Hematopoietic multipotent progenitor cell treated with erythropoietin and hydrocortisone succinate and interleukin-3 and kit ligand, for 6 days (in vitro differentiated cells): ENCODE results near the gene TMSB15B.
"Not testable (repeated sequence)": the region's sequence is repeated elsewhere in the genome, so short reads cannot be mapped to it uniquely, and the experiment has no call there.

Experiments
- DNase-seq: peaks from one replicate; pipeline ENCODE4 v3.0.0-alpha.2; 2015

TMSB15B gene

DNA sequence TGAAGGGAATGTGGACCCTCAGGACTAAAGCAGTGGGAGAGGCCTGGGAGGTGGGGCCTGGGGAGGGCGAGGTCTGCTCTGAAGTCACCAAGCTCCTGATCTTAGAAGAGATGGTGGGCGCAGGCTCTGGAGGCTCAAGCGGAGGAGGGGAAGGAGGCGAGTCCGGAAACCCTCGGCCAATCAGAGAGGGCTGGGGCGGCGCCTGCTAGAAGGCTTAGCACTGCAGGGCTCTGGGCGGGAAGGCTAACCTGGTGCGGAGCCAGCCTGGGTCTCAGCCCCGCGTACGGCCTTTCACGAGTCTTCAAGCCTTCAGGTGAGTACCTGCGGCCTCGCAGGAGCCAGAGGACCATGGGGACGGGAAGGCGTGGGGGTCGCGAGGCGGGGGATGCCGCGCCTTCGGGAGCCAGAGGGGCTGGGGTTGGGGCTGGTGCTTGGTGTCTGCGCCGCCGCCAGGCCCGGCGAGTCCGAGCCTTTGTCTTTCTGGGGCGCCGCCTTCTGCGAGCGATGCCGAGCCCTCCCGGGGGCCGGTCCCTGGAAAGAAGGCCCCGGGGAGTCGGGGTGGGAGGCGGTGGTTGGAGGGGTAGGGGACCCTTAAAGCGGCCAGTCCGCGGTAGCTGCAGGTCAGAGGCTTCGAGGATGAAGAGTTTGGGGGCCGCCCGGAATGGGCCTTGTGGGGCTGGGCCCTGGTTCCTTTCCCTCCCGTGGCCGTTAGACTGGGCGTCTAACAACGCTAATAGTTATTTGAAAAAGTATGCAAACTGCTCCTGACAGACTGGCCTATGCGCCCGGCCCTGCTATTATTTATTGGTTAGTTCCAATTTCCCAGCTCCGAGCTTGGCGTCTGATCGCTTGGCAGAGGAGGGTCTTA lies at the start of gene TMSB15B:
TMSB15B (plus strand) TSS at position 217 of the 868 bp plus-strand sequence.
- DNase-seq = not testable (repeated sequence)

GRCh38 chrX:103913356-103914020 lies 48.9 kb upstream of the TMSB15B start:
- no peak for DNase-seq

DNA sequence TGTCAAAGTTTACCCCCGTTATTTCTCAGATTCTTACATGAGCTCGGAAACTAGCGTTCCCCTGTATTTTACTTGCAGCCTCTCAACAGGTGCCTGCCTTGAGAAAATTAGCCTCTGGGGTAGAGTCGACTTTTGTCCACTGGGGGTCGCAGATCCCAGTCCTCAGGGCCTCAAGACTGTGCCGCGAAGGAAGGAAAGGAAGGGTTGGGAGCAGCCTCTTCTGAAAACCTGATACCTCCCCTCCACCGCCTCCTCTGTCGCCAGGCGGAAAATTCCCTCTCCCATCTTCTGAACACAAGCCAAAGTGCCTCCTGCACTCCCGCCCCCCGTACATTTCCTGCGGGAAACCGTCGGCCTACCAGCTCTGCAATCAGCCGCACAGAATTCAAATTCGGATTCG lies 44.4 kb upstream of the TMSB15B start:
- DNase-seq = peak; percentile 76

DNA sequence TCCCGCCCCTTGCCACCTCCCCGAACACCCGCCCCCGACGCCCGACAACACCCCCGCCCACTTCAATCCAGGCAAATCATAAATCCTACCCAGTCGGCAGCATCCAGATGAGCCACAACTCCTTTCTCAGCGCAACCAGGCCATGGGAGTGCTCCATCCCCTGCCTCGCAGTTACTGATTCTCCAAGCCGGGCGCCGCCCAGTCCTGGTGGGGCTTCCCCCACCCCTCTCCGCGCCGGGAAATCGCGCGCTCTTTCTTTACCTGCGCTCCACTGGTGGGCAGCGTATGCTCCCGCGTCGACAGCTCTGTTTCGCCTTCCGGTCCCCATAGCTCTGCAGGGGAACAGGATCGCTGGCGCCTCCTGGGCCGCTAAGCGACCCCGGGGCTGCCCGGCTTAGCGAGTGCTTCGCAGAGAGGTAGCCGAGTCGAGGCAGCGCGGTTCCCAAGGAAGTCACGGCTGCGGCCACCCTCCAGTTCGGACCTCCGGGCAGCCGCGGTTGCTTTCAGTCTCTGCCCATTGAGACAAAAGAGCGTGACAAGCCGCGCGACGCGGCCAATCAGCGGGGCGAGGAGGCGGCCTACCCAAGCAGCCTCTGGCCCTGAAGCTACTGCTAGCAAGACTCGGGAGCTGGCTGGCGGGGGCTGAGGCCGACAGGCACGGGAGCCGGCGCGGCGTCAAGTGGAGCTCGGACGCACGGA lies 43.7 kb upstream of the TMSB15B start:
- DNase-seq = peak; percentile 63

GRCh38 chrX:103919270-103919637 lies 43.2 kb upstream of the TMSB15B start:
- peak; percentile 71 for DNase-seq

DNA sequence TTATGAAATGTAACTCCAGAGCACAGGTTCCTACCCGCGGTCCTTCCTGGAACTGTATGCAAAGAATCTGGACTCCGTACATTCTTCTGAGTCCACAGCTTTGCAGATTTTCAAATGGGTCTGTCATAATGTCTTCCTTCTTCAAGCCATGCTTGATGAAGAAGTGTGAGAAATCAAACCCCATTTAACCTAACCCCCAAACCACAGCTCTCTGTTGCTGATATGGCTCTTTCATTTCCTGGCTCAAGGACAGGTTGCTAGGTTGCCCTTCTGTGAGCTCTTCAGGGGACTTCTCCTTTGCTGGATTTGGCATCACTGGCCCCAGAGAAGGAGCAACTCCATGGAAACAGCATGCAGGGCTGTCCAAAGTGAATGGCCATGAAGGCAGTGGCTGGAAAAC lies 41.9 kb upstream of the TMSB15B start:
- DNase-seq = not testable (repeated sequence)

GRCh38 chrX:103927030-103927429 lies 35.4 kb upstream of the TMSB15B start:
- DNase-seq = no peak

DNA sequence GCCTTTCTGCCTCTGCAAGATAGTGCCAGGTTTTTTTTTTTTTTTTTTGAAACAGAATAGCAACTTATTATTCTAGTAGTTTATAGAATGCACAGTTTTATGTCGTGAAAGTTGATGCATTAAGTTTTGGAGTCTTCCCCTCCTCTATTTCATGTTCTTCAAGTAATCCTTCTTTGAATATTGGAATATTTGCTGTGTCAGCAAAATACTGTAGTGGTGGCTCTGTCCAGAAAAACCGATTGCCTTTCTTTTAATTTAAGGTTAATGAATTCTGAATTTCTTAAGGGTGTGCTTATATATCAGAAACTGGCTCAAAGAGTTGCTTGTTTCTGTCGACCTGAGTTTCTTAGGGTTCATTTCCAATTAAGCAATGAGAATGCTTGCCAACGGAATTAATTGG lies 34.8 kb upstream of the TMSB15B start:
- no peak for DNase-seq

DNA sequence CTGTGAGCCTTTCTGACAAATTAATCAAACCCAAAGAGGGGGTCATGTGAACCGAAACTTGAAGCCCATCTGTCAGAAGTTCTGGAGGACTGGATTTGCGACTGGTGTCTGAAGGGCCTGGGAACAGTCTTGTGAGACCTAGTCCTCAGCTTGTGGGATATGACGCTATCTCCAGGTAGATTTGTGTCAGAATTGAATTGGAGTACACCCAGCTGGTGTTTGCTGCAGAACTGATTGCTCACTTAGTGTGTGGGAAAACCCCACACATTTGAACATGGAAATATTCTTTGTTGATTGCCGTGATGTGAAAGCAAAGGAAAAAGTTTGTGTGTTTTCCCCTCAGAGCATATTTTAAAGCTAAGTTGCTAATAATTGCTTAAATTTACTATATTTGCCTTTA lies 30.3 kb upstream of the TMSB15B start:
- DNase-seq = no peak

DNA sequence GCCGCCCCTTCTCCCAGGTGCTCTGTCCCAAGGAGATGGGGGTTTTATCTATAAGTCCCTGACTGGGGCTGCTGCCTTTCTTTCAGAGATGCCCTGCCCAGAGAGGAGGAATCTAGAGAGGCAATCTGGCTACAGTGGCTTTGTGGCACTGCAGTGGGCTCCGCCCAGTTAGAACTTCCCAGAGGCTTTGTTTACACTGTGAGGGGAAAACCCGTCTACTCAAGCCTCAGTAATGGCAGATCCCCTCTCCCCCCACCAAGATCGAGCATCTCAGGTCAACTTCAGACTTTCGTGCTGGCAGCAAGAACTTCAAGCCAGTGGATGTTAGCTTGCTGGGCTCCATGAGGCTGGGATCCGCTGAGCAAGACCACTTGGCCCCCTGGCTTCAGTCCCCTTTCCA lies 22.2 kb upstream of the TMSB15B start:
- peak; percentile 2 for DNase-seq

DNA sequence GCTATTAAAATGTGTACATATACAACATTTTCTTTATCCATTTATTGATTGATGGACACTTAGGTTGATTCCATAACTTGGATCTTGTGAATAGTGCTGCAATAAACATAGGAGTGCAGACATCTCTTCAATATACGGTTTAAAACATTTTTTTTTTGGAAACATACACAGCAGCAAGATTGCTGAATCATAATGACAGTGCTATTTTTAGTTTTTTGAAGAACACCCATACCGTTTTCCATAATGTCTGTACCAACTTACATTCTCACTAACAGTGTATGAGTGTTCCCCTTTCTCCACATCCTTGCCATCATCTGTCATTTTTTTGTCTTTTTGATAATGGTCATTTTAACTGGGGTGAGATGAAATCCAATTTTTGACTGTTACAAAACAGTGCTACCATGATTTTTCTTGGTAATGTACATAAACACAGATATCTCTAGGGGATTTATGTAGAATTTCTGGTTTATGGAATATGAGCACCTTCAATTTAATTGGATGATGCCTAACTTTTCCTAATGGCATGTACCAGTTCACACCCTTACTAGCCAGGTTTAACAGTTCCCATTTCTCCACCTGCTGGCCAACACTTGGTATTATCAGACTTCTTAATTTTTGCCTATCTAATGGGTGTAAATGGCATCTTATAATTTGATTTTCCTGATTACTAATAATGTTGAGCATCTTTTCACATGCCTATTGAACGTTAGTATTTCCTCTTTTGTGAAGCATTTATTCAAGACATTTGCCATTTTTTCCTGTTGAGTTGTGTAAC lies 21.0 kb upstream of the TMSB15B start:
- DNase-seq = peak; percentile 54

DNA sequence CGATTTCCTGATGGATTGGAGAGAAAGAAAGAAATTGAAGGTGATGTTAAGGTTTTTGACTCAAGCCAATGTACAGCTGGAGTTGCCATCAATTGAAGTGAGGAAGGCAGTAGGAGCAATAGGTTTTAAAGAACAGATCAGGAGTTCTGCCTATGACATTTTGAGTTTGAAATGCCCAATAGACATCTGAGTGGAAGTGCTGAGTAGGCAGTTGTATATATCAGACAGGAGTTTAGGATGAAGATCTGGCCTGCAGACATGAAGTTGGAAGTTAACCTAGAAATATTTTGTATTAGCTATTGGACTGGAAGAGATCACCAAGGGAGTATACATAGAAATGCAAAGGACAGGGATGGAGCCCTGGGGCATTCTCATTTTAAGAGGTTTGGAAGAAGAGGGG lies 12.9 kb upstream of the TMSB15B start:
- DNase-seq = no peak

DNA sequence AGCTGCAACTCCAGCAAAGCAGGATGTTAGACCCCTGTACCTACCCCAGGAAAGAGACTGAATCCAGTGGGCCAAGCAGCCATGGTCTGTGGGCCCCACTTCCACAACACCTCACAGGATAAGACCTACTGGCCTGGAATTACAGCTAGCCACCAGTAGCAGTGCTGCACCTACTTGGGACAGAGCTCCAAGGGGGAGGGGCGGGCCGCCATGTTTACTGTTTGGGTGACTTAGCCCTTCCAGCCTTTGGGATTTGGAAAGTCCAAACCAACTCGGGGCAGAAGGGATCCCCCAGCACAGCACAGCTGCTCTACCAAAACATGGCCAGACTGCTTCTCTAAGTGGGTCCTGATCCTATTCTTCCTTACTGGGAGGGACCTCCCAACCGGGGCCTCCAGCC lies 9.1 kb upstream of the TMSB15B start:
- no peak for DNase-seq

GRCh38 chrX:103954259-103954658 lies 8.2 kb upstream of the TMSB15B start:
- DNase-seq = no peak

- not testable (repeated sequence) for DNase-seq
Observed at GRCh38 chrX:103960599-103960998, 1.8 kb upstream of the TMSB15B start.

- not testable (repeated sequence) for DNase-seq
Observed at GRCh38 chrX:103983508-103983907, 21.1 kb downstream of the TMSB15B start.

DNA sequence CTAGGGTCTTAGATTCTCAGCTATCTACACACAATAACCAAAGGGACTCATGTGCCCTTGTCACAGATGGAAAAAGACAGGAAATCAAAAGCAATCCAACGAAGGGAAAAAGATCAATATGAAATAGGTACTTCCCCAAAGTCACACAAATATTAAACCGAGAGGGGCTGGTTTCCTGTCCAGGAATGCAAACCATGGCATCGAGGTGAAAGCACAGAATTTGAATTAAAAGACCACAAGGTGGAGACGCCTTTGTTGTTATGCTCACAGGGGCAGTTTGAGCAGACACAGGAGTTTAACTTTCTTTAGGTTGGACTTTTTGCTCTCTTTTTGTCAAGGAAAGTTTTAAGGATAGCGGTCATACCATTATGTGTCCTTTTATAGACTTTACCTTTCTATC lies 36.8 kb downstream of the TMSB15B start:
- no peak for DNase-seq

DNA sequence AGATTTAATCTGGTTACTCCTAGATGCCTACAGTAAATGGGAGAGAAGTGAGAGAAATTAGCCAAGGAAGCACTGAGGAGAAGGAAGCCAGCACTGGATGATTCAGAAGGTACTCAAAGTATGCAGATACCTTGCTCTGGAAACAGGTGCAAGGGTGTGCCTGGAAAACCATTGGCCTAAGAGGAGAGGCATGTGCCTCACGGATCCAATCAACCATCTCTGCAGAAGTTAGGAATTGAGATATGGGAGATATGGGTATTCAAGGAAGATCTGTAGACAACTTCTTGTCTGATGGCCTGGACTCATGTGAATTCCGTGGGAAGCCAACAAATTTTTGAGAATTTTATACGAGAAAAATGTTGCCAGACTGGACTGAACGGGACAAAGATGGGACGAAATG lies 46.4 kb downstream of the TMSB15B start:
- no peak for DNase-seq

DNA sequence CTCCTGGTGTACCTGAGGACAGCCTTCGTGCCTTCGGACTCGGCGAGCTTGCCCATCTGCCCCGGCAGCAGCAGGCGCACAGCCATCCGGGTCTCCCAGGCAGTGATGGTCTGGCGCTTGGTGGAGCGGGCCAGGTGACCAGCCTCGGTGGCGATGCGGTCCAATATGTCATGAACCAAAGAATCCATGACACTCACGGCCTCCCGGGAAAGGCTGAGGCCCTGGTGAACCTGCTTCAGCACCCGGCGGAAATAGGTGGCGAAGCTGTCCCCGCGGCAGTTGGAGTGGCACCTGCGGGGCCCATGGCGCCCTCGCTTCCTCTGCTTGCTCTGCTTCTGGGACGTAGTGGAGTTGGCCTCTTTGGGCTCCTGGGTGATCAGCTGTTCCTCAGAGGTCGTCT lies 50.7 kb downstream of the TMSB15B start:
- no peak for DNase-seq

DNA sequence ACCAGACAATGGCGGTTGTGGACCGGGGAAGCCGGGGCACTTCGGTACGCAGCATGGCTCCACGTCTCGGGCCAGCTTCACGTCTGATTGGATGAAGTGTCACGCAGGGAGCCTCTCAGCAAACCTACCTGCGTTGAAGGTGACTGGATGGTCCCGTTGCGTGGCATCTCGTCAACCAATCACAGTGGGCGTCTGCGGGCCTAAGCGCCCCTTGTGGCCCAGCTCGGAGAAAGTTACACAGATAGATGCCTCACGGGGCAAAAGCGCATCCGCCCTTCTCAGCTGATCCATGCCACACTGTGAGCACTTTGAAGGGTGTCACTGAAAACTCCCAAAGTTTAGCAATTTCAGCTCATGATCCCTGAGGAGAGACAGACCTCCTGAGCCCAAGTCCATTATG lies 51.2 kb downstream of the TMSB15B start, which contains the start of gene H2BW1:
H2BW1 (minus strand) TSS at position 103 of the 400 bp plus-strand sequence. CDS start 132 bp downstream, outside the sequence.
- DNase-seq = no peak

DNA sequence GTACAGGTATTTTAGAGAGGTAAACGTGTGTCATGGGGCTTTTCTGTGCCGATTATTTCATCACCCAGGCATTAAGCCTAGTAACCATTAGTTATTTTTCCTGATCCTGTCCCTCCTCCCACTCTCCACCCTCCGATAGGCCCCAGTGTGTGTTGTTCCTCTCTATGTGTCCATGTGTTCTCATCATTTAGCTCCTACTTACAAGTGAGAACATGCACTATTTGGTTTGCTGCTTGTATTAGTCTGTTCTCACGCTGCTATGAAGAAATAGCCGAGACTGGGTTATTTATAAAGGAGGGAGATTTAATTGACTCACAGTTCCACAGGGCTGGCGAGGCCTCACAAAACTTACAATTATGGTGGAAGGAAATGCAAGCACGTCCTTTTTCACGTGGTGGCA lies 53.1 kb downstream of the TMSB15B start:
- not testable (repeated sequence) for DNase-seq
